NCI-H2081 treated with DMSO at 0.1 percent for 48 hours (cell line): ENCODE results near the gene NAT9.

ENCODE experiments used
- DNase-seq: peaks from one replicate; lab custom pipeline; 2025; lab: John Stamatoyannopoulos, UW

NAT9 gene

DNA sequence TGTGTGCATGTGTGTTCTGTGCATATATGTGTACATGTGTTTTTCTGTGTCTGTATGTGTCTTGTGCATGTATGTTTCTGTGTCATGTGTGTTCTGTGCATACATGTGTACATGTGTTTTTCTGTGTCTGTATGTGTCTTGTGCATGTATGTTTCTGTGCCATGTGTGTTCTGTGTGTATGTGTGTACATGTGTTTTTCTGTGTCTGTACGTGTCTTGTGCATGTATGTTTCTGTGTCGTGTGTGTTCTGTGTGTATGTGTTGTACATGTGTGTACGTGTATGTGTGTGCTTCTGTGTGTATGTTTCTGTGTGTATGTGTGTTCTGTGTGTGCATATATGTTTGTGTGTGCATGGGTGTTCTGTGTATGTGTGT, 47.5 kb downstream of the NAT9 start:
- DNase-seq, result no peak

DNA sequence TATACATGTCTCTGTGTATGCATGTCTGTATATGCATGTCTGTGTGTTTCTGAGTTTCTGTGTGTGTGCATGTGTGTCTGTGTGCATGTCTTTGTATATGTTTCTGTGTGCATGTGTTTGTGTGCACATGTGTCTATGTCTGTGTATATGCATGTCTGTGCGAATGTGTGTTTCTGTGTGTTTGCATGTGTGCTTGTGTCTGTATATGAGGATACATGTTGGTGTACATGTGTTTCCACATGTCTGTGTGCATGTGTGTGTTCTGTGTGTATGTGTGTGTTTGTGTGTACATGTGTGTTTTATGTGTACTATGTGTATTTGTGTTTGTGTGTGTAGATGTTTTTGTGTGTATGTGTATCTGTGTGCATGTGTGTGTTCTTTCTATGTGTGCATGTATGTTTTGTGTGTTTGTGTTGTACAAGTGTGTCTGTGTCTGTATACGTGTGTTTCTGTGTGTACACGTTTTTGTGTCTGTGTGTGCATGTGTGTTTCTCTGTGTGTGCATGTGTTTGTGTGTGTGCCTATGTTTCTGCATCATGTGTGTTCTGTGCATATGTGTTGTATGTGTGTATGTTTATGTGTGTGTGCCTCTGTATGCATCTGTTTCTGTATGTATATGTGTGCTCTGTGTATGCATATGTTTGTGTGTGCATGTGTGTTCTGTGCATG, 48.0 kb downstream of the NAT9 start:
- no peak for DNase-seq

DNA sequence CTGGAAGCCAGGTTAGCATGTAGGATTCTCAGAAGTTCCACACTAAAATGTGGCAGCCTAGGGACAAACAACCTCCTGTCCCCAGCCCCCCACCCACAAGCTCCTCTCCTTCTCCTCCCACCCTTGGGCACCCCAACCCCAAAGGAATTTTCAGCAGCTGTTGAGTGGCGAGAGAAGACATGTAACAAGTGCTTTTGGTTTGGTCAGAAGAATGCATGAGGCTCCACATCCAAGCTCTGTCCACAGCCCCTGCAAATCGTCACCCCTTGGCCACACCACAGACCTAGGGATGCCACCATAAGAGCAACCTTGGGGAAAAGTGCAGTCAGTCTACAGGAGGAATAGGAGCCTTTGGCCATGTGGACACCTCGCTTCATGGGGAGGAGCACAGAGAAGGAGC, 51.0 kb downstream of the NAT9 start:
- DNase-seq, result no peak

DNA sequence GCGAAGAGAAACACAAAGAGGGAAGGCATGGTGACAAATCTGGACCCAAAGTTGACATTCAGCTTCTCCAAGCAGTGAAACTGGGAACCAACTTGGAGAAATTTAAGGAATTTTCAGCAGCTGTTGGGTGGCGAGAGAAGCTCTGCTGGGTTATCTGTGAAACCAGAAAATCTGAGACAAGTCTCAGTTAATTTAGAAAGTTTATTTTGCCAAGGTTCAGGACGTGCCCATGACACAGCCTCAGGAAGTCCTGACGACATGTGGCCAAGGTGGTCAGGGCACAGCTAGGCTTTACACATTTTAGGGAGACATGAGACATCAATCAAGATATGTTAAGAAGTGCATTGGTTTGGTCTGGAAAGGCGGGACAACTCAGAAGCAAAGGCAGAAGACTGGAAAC, 52.3 kb downstream of the NAT9 start:
- no peak for DNase-seq

DNA sequence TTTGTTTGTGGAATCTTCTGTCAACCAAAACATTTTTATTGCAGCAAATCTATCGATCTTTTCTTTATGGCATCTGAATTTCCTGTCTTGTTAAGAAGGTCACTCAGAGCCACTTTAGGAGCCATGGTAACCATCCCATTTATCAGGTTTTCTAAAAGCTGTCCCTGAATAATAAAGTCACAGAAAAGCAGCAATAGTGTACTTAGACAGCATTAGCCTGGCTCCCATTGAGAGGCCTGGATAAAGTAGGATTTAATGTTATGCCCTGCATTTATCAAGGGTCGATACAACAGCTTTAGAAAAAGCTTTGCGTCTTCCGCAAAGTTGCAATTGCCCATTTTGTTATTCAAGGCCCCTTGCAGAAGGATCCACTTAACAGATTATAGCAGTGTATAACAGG, 53.4 kb downstream of the NAT9 start:
- no peak for DNase-seq
